ENCODE data around the gene ELMOD2.
"Not testable (repeated sequence)": the region's sequence is repeated elsewhere in the genome, so short reads cannot be mapped to it uniquely, and the experiment has no call there.

The ELMOD2 gene, protein sequence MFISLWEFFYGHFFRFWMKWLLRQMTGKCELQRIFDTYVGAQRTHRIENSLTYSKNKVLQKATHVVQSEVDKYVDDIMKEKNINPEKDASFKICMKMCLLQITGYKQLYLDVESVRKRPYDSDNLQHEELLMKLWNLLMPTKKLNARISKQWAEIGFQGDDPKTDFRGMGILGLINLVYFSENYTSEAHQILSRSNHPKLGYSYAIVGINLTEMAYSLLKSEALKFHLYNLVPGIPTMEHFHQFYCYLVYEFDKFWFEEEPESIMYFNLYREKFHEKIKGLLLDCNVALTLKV

GRCh38 chr4:140523857-140524742 lies at the start of gene ELMOD2:
Gene ELMOD2 (plus strand): TSS chr4:140524168. CDS start chr4:140525429, 1,261 bp downstream.
- DNase-seq (ENCODE audit: low spot score): peak; percentile 98

GRCh38 chr4:140483445-140483844 lies 40.5 kb upstream of the ELMOD2 start:
- DNase-seq (ENCODE audit: low spot score): no peak

- DNase-seq (ENCODE audit: low spot score): no peak
Measured at GRCh38 chr4:140485939-140486338, 38.0 kb upstream of the ELMOD2 start.

- no peak for DNase-seq (ENCODE audit: low spot score)
Measured at GRCh38 chr4:140497405-140497746, 26.6 kb upstream of the ELMOD2 start.

DNA sequence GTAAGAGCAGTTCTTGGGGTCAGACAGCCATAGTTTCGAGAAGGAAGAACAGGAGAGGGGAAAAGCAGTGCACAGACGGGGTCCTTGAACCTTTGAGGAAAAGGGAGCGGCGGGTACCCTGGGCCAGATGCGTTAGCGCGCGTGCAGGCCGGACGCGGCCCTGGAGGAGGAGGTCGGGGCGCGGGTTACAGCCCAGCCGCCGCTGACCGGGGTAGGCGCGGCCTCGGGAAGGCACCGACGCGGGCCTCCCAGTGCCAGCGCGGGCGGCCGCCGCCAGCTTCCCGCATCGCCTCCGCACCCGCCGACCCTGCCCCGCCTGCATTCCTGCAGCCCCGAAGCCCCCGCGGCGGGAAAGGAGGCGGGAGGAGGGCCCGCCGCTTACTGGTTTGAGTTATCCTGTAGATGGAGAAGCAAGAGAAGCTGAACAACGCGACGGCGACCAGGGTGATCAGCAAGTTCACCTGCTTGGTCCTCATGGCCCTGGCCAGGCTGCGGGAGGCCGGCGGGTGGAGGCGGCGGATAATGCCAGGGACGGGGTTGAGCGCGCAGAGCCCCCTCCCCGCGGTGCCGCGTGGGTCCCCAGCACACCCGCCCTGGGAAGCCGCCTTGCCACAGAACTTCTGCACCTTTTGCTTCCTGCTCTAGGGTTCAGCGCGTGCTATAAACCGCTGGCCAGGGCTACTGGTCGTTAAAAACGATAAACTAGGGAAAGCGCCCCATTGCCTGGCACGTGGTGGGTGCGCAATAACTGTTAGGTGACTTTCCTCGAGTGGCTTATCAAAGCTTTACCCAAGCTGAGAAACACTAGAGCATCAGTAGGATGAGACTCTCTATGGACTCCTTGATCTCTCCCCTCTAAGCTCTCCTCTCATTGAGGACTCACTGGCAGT lies 26.0 kb upstream of the ELMOD2 start, which contains the start of gene MGAT4D:
Gene MGAT4D (minus strand): TSS at position 547 of the 890 bp plus-strand sequence. CDS start 71 bp downstream, at position 476.
- no peak for DNase-seq (ENCODE audit: low spot score)

DNA sequence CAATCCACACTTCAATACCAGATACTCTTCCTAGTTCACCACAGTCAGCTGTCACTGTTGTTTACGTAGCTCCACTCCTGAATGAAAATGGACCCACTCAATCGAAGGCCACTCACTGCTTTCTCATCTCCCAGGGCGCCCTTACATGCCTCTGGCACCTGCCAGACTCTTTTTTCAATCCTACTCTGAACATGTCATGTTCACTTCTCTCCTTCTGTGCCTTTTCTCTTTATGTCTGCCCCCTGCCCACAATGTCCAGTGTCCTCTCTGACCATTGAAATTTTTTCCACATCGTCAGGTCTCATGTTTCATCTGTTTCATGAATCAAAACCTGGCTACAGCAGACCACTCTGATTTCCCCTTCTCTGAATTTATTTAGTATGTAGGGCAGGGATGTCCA lies 24.6 kb upstream of the ELMOD2 start:
- no peak for DNase-seq (ENCODE audit: low spot score)

DNA sequence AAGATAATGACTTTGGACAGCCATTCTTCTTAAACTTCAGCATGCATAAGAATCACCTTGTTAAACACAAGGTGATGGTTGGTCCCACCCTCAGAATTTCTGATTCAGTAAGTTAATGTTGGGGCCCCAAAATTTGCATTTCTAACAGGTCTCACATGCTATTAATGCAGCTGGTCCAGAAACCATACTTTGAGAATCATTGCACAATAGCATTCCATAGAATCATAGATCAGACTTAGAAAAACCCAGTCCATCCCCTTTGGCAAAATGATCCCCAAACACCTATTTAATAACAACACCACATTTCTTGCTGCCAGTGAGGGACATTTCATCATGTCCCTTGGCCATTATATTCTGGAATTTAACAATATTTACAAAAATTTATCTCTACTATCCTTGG lies 19.7 kb upstream of the ELMOD2 start:
- no peak for DNase-seq (ENCODE audit: low spot score)

DNA sequence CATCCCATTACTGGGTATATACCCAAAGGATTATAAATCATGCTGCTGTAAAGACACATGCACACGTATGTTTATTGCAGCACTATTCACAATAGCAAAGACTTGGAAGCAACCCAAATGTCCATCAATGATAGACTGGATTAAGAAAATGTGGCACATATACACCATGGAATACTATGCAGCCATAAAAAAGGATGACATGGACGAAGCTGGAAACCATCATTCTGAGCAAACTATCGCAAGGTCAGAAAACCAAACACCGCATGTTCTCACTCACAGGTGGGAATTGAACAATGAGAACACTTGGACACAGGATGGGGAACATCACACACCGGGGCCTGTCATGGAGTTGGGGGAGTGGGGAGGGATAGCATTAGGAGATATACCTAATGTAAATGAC lies 10.2 kb upstream of the ELMOD2 start:
- not testable (repeated sequence) for DNase-seq (ENCODE audit: low spot score)

DNA sequence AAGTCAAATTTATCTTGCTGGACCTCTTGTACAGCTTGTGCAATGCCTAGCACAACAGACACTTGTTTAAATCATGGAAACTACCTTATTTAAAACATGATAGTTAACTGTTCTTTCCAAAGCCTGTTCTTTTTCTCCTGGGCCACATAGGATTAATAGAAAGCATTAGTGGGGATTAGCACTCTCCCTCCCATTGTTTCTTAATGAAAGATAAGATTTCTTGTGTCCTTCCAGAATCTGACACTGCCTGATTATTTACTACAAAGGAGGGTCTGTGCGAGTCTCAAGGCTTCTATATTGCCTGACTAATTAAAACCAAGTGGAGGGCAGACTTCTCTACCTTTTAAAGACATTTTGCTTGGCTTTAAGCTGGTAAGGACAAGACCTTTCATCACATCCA lies 8.5 kb upstream of the ELMOD2 start:
- no peak for DNase-seq (ENCODE audit: low spot score)

GRCh38 chr4:140523370-140523856 lies 555 bp upstream of the ELMOD2 start:
- DNase-seq (ENCODE audit: low spot score): no peak

- no peak for DNase-seq (ENCODE audit: low spot score)
Measured at GRCh38 chr4:140529434-140529833, 5.5 kb downstream of the ELMOD2 start.

- DNase-seq (ENCODE audit: low spot score): no peak
Measured at GRCh38 chr4:140533951-140534480, 10.0 kb downstream of the ELMOD2 start.

DNA sequence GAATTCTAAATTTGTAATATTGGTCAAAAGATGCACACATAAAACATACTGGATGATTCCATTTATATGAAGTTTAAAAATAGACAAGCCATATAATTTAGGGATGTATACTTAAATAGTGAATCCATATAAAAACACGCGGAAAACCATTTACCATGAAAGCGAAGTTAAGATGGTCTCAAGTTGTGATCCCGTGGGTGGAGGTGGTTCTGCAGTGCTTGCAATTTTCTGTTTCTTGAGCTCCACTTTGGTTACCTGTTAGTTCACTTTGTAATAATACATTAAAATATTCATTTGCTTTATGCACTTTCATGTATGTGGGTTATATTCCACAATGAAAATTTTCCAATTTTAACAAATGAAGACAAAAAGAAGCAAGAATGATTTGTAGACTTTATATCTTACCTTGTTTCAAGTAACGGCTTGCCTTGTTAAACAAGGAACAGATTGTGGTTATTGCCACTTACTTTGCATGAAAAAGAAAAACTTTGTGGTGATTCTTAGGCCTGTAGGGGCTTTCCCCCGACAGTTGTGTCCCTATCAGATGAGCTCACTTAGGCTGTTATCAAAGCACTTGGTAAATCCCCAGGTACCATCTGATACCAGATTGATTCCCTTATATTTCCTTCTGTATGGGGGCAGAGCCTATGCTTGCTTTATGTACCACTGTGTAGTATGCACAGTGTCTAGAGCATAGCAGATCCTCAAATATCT lies 32.6 kb downstream of the ELMOD2 start:
- no peak for DNase-seq (ENCODE audit: low spot score)

DNA sequence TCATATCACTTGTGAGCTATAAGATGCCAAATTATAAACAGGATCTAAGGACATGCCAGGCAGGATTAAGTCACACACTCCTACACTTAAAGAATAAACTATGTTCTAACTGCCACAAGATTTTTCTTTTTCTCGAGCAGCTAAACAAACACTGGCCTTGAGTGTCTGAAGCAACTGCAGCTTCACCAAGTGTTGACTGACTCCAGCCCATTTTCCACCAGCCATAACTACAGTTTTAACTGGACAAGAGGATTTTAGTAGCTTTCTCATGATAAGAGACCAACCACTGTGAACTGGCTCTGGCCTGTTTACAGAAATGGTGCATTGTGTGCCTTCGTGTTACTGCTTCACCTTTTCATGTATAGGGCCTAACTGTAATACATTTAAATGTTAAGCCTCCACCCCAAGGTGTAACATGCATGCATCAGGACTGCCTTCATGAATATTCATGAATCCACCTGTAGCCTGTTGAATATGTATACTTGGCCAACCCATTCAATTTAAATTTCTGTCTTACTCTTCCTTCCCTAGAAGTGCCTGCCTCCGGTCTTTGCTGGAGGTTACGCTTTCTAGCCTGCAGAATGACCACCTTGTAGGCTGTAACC lies 34.0 kb downstream of the ELMOD2 start:
- no peak for DNase-seq (ENCODE audit: low spot score)

DNA sequence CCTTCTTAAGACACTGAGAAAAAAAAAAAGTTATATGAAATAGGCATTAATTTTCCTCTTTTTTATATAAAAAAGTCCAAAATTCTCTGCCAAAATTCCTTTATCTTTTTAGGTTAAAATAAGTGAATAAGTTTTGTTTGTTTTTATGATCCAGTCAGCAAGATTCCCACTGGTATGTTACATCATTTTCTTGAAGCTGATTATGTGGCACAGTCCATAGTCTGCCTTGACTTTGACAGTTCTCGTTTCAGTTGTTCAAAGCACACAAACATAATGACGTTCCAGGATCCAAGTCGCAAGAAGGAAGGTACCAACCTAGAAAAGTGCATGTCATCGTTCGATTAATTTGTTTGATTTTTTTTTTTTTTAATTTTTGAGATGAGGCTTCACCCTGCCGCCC lies 35.7 kb downstream of the ELMOD2 start:
- no peak for DNase-seq (ENCODE audit: low spot score)

GRCh38 chr4:140568507-140569306 lies 44.7 kb downstream of the ELMOD2 start, which contains the start of gene UCP1:
Gene UCP1 (minus strand): TSS chr4:140568961. CDS start chr4:140568729, 232 bp downstream.
- no peak for DNase-seq (ENCODE audit: low spot score)

DNA sequence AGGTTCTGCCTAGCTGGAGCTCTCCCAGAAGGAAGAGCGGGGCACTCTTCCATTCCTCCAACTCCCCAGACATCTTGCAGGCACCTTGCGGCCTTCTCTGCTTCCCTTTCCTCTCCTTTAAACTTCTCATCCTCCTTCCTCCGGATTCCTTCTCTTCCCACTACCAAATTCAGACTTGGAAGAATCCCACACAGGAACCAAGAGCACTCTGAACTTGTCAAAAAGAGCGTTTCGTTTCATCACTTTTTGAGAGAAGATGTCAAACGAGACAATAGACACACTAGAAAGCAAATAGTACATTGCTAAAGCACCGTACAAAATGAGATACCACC lies 45.3 kb downstream of the ELMOD2 start:
- DNase-seq (ENCODE audit: low spot score): no peak

GRCh38 chr4:140571620-140572019 lies 47.7 kb downstream of the ELMOD2 start:
- DNase-seq (ENCODE audit: low spot score): no peak

- DNase-seq (ENCODE audit: low spot score): no peak
Measured at GRCh38 chr4:140575489-140575888, 51.5 kb downstream of the ELMOD2 start.

- no peak for DNase-seq (ENCODE audit: low spot score)
Measured at GRCh38 chr4:140579278-140579677, 55.3 kb downstream of the ELMOD2 start.

Data from pons (tissue), 1 donor.